Measurements from ENCODE around the gene FAM53A.

Gene FAM53A

DNA sequence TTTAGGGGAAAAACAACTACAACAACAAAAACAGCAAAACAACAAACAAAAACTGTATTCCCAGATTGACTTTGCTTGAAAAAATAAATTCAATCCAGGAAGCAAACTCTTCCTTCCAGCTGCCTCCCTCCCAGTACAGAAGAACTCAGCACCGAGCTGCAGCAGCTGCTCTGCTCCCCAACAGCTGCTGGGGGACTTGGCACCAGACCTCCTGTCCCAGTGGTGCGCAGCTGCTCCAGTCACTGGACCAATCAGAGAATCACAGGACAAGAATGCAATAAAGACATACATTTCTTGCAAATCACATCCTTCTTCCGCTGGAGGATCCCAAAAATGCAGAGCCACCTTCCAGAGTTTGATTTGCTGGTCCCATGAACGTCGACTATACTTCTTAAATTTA, 11.8 kb upstream of the FAM53A start:
- H3K9me3 ChIP-seq (ENCODE audit: control insufficient read depth, insufficient read depth, low read depth, low read length) = no peaks in the 10 kb centered on the region
- H3K27me3 ChIP-seq (ENCODE audit: control insufficient read depth, insufficient read depth, low read length) = no peaks in the 10 kb centered on the region
- peaks cover 91% of the 10 kb centered on the region for H3K36me3 ChIP-seq (ENCODE audit: control insufficient read depth, insufficient read depth, low read length)
- no peak overlapping the region for H3K4me3 ChIP-seq (ENCODE audit: low read depth, low read length)
- H3K9ac ChIP-seq (ENCODE audit: low read length) = no peak overlapping the region
- no peaks in the 10 kb centered on the region for H3K4me1 ChIP-seq (ENCODE audit: control insufficient read depth, insufficient read depth, low read length)
- H3K27ac ChIP-seq (ENCODE audit: low read depth, low read length) = no peak overlapping the region

DNA sequence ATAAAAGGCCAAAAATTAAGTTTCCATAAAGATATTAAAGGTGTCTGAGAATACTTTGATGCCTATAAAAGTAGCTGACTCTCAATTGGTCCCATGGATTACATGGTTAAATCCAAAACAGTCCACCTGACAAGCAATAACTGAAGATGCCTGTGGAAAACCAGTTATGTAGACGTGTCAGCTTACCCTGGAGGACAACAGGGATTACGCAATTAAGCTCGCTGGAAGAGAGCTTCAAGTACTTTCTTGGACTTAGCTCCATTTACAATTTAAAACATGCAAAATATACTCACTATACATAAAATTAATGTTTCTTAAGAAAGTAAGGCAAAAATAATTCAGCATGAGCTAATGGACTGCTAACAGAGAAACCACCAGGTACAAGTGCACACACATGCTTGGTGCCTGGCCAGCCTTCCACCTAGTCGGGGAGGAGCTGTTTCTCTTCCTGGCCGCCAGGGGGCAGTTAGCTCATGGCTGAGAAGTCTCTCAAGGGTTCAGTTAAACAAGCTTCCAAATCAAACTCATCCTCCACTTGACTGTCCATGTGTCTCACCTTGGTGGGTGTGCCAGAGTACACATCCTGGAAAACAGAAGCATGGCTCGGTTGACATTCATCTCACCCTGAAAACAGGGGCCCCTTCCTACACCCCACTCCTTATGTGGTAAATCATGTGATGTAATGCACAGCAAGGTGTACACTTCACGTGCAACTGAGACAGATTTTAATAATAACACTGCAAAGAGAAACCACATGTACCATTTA, 9.2 kb upstream of the FAM53A start:
- no peak overlapping the region for H3K9ac ChIP-seq (ENCODE audit: low read length)
- no peaks in the 10 kb centered on the region for H3K4me1 ChIP-seq (ENCODE audit: control insufficient read depth, insufficient read depth, low read length)
- no peaks in the 10 kb centered on the region for H3K9me3 ChIP-seq (ENCODE audit: control insufficient read depth, insufficient read depth, low read depth, low read length)
- peaks cover 74% of the 10 kb centered on the region for H3K36me3 ChIP-seq (ENCODE audit: control insufficient read depth, insufficient read depth, low read length)
- H3K27me3 ChIP-seq (ENCODE audit: control insufficient read depth, insufficient read depth, low read length) = no peaks in the 10 kb centered on the region
- no peak overlapping the region for H3K4me3 ChIP-seq (ENCODE audit: low read depth, low read length)
- H3K27ac ChIP-seq (ENCODE audit: low read depth, low read length) = no peak overlapping the region

DNA sequence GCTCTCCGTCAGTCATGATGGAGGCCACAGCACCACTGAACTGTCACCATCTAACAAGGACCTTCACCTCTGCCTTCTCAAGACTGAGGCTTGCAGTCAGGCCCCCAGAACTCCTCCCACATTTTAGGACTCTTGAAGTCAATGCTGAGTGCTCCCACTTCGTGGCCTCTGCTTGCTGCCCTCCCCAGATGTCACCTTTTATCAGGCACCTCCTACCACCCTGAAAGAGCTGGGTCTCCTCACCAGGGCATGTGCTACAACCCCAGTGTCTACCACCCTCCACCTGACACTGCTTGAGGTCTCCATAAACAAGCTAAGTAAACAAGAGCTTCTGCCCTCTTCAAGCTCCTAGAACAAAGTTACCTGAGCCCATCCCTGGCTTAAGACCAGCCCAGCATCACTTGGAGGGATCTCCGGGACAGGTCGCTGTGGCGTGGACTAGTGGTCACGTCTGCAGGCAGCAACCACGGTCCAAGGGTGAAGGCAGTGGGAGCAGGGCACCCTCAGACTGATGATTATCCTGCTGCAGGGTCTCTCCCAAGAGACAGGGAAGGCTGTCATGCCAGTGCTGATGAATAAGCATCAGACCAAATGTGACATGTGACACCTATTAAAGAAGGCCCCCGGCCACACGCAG, 7.7 kb upstream of the FAM53A start:
- Histone ChIP-seq H3K9ac (ENCODE audit: low read length) (no peak overlapping the region), H3K27me3 (ENCODE audit: control insufficient read depth, insufficient read depth, low read length) (no peaks in the 10 kb centered on the region), H3K4me1 (ENCODE audit: control insufficient read depth, insufficient read depth, low read length) (no peaks in the 10 kb centered on the region), H3K36me3 (ENCODE audit: control insufficient read depth, insufficient read depth, low read length) (peaks cover 65% of the 10 kb centered on the region), H3K27ac (ENCODE audit: low read depth, low read length) (no peak overlapping the region), H3K9me3 (ENCODE audit: control insufficient read depth, insufficient read depth, low read depth, low read length) (no peaks in the 10 kb centered on the region), H3K4me3 (ENCODE audit: low read depth, low read length) (no peak overlapping the region)

DNA sequence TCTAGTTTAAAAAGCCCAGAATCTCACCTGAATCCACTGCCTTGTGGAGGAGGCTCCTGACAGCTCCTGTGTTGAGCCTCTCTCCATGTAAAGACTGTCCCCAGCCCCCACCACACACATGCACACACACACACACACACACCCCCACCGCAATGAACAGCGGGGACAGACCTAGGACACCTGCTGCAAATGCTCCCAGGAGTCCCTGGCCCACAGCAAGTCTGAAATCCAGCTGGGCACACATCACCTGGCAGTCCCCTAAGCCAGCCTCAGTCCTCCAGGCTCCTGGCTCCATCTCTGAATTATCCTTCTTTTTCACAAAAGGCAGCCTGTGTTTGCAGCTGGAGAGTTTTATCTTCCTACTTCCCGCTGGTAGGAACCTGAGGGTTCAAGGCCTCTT, 6.6 kb upstream of the FAM53A start:
- Histone ChIP-seq H3K9ac (ENCODE audit: low read length) (no peak overlapping the region), H3K27ac (ENCODE audit: low read depth, low read length) (no peak overlapping the region), H3K4me3 (ENCODE audit: low read depth, low read length) (no peak overlapping the region), H3K27me3 (ENCODE audit: control insufficient read depth, insufficient read depth, low read length) (no peaks in the 10 kb centered on the region), H3K36me3 (ENCODE audit: control insufficient read depth, insufficient read depth, low read length) (peaks cover 54% of the 10 kb centered on the region), H3K9me3 (ENCODE audit: control insufficient read depth, insufficient read depth, low read depth, low read length) (no peaks in the 10 kb centered on the region), H3K4me1 (ENCODE audit: control insufficient read depth, insufficient read depth, low read length) (peaks cover 4% of the 10 kb centered on the region; the same call in 1 of the 2 replicates)

DNA sequence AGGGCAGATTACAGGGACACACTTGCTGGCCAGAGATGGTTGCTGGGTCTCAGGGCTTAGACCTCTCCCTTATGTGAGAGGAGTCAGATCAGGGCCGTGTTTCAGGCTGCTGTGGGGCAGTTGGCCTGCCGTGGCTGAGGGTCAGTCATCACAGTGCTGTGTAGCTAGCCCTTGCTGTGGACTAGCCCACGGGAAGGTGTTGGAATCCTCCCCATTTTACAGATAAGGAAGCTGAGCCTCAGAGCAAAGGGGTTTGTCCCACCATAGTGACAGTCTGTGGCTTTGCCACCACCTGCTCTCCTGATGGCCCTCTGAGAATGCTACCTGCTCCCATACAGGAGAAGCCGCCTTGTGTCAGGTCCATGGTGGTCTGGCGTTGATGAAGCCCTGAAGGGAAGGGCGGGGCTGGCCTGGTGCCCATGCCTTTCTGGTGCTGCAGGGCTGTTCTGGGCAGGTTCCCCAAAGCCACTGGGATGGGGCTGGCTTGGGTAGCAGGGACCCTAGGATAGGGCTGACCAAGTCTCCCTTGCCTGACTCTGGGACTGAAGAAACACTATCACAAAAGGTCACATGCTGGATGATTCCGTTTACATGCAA, 2.4 kb upstream of the FAM53A start:
- Histone ChIP-seq H3K4me1 (ENCODE audit: control insufficient read depth, insufficient read depth, low read length) (peaks cover 15% of the 10 kb centered on the region; the same call in 1 of the 2 replicates), H3K27ac (ENCODE audit: low read depth, low read length) (no peak overlapping the region), H3K9ac (ENCODE audit: low read length) (no peak overlapping the region), H3K27me3 (ENCODE audit: control insufficient read depth, insufficient read depth, low read length) (peaks cover 17% of the 10 kb centered on the region), H3K4me3 (ENCODE audit: low read depth, low read length) (no peak overlapping the region), H3K36me3 (ENCODE audit: control insufficient read depth, insufficient read depth, low read length) (peaks cover 13% of the 10 kb centered on the region), H3K9me3 (ENCODE audit: control insufficient read depth, insufficient read depth, low read depth, low read length) (no peaks in the 10 kb centered on the region)

DNA sequence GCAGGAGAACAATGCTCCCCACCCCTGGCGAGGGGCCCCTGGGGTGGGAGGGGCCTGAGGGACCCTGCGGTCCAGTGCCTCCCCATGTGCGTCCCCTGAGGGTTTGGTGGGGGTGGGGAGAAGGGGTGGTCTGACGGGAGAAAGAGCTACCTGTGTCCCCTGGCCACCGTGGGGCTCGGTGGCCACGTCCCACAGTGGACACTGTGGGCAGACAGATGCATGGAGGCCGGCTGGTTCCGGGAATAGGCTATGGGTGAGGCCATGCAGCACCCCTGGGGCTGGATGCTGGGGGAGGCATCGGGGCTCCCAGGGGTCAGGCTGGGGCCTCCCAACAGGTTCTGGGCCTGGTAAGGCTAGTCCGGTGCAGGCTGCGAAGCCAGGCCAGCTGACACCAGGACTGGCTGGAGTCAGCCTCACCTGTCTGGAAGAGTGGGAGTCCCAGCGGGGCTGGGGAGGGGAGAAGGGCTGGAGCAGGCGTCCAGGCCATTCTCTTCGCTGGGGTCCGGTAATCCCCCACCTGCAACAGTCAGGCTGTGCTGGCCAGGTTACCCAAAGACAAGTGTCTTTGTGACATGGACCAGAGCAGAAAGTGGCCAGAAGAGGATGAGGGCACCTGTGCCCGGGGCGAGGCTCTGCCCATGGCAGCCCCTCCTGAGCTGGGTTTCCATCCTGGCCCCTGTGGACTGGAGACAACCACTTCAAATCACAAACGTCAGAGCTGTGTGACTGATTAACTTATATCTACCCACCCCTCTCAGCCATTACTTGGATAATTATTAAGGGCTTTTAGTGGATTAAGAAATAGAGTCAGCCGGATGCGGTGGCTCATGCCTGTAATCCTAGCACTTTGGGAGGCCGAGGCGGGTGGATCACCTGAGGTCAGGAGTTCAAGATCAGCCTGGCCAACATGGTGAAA, 1.4 kb upstream of the FAM53A start:
- H3K4me3 ChIP-seq (ENCODE audit: low read depth, low read length) = peak overlapping the region; percentile 56; the same call in 1 of the 2 replicates
- no peak overlapping the region for H3K27ac ChIP-seq (ENCODE audit: low read depth, low read length)

DNA sequence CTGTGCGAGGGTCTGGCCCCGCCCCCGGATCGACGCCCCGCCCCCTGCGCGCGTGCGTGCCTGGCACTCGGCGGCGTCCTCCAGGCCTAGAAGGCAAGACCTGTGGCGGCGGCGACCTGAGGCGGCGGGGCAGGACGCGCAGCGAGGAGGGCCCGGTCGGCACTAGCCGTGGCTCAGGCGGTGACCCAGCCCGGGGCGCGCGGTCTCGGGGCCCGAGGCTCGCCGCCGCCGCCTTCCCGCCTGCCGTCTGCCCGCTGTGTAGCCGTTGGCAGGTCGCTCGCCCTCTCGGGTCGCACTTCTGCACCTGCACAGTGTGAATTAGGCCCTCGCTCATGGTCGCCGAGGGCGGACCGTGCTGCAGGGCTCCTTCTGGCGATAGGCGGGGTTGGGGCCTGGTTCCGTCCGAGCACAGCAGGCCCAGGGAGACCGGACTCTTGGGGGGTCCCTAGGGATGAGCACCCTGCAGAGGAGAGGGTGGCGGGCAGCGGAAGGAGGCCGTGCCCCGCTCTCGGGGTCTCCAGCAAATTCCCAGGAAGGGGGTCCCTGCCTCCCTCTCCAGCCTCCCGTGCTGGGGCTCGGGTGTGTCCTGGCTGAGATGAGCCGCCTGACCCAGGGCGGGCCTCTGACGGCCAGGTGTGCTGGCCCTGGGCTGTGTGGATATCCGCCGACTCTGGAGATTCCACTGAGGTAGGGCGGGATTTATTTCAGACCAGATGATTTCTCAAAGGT, 557 bp upstream of the FAM53A start:
- peak overlapping the region; percentile 56 for H3K4me3 ChIP-seq (ENCODE audit: low read depth, low read length)
- peaks cover 17% of the 10 kb centered on the region for H3K27me3 ChIP-seq (ENCODE audit: control insufficient read depth, insufficient read depth, low read length)
- H3K36me3 ChIP-seq (ENCODE audit: control insufficient read depth, insufficient read depth, low read length) = no peaks in the 10 kb centered on the region
- H3K9me3 ChIP-seq (ENCODE audit: control insufficient read depth, insufficient read depth, low read depth, low read length) = 0 out of 2 replicates have a peak, but pooled peaks cover 4% of the 10 kb centered on the region
- peak overlapping the region; percentile 48 for H3K9ac ChIP-seq (ENCODE audit: low read length)
- H3K27ac ChIP-seq (ENCODE audit: low read depth, low read length) = no peak overlapping the region
- H3K4me1 ChIP-seq (ENCODE audit: control insufficient read depth, insufficient read depth, low read length) = peaks cover 15% of the 10 kb centered on the region; the same call in 1 of the 2 replicates

More for the DNA sequence above, 1.4 kb upstream of the FAM53A start:
- Histone ChIP-seq H3K4me1 (ENCODE audit: control insufficient read depth, insufficient read depth, low read length) (peaks cover 15% of the 10 kb centered on the region; the same call in 1 of the 2 replicates), H3K9ac (ENCODE audit: low read length) (no peak overlapping the region), H3K36me3 (ENCODE audit: control insufficient read depth, insufficient read depth, low read length) (peaks cover 3% of the 10 kb centered on the region), H3K27me3 (ENCODE audit: control insufficient read depth, insufficient read depth, low read length) (peaks cover 17% of the 10 kb centered on the region), H3K9me3 (ENCODE audit: control insufficient read depth, insufficient read depth, low read depth, low read length) (0 out of 2 replicates have a peak, but pooled peaks cover 4% of the 10 kb centered on the region)

DNA sequence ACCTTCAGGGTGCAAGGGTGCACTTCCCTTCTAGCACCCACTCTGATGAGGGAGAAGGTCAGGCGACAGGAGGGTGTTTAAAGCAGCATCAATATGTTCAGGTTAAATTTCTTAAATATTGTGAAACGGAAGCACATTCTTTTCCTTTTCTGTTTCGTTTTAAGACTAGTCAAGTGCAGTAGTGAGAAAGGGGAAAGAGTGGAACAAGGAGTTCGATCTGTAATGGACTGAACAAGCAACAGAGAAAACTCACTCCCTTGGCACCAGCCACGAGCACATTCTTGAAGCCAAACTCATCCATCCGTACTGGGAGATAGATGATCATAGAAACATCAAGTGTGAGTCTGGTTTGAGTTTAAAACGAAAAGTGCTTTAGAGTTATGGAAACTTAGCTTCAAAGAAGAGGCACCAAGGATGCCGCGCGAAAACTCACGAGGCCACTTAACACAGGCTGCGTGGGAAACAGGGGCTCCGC, 815 bp downstream of the FAM53A start:
- no peak overlapping the region for H3K27ac ChIP-seq (ENCODE audit: low read depth, low read length)
- no peaks in the 10 kb centered on the region for H3K36me3 ChIP-seq (ENCODE audit: control insufficient read depth, insufficient read depth, low read length)
- peaks cover 15% of the 10 kb centered on the region; the same call in 1 of the 2 replicates for H3K4me1 ChIP-seq (ENCODE audit: control insufficient read depth, insufficient read depth, low read length)
- peak overlapping the region; percentile 70 for H3K4me3 ChIP-seq (ENCODE audit: low read depth, low read length)
- H3K9me3 ChIP-seq (ENCODE audit: control insufficient read depth, insufficient read depth, low read depth, low read length) = 0 out of 2 replicates have a peak, but pooled peaks cover 4% of the 10 kb centered on the region
- H3K27me3 ChIP-seq (ENCODE audit: control insufficient read depth, insufficient read depth, low read length) = peaks cover 17% of the 10 kb centered on the region
- no peak overlapping the region for H3K9ac ChIP-seq (ENCODE audit: low read length)

DNA sequence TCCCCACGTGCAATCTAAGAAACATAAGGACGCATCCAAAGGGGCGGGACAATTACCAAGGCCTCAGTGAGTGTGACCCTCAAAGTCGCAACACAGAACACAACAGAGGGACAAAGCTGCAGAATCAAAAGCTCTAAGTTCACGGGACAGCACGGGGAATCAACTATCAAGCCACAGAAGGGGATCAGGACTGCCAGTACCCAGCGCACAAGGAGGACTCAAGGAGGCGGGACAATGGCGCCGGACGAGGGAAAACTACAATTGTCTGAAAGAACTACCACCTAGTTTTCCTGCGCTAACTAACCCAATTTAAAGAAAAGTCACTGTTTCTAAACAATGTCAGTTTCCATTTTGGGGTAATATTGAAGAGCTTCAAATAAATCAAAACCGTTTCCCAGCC, 1.3 kb downstream of the FAM53A start:
- Histone ChIP-seq H3K36me3 (ENCODE audit: control insufficient read depth, insufficient read depth, low read length) (no peaks in the 10 kb centered on the region), H3K4me1 (ENCODE audit: control insufficient read depth, insufficient read depth, low read length) (peaks cover 15% of the 10 kb centered on the region; the same call in 1 of the 2 replicates), H3K27me3 (ENCODE audit: control insufficient read depth, insufficient read depth, low read length) (peaks cover 17% of the 10 kb centered on the region), H3K9me3 (ENCODE audit: control insufficient read depth, insufficient read depth, low read depth, low read length) (0 out of 2 replicates have a peak, but pooled peaks cover 4% of the 10 kb centered on the region), H3K9ac (ENCODE audit: low read length) (no peak overlapping the region), H3K27ac (ENCODE audit: low read depth, low read length) (no peak overlapping the region), H3K4me3 (ENCODE audit: low read depth, low read length) (peak overlapping the region; percentile 70)

DNA sequence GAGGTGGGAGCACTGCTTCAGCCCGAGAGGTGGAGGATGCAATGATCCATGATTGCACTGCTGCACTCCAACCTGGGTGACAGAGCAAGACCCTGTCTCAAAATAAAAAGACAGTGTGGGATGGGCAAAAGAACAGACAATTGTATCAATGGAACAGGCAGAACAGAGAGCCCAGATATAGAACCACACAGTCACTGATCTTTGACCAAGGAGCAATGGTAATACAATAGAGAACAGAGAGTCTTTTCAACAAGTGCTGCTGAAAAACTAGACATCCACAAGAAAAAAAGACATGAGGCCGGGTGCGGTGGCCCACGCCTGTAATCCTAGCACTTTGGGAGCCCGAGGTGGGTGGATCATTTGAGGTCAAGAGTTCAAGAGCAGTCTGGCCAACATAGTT, 5.9 kb downstream of the FAM53A start:
- Histone ChIP-seq H3K4me1 (ENCODE audit: control insufficient read depth, insufficient read depth, low read length) (peaks cover 9% of the 10 kb centered on the region; the same call in 1 of the 2 replicates), H3K9ac (ENCODE audit: low read length) (no peak overlapping the region), H3K27me3 (ENCODE audit: control insufficient read depth, insufficient read depth, low read length) (peaks cover 9% of the 10 kb centered on the region), H3K4me3 (ENCODE audit: low read depth, low read length) (no peak overlapping the region), H3K9me3 (ENCODE audit: control insufficient read depth, insufficient read depth, low read depth, low read length) (0 out of 2 replicates have a peak, but pooled peaks cover 4% of the 10 kb centered on the region), H3K27ac (ENCODE audit: low read depth, low read length) (no peak overlapping the region), H3K36me3 (ENCODE audit: control insufficient read depth, insufficient read depth, low read length) (no peaks in the 10 kb centered on the region)
